Fibroblast of lung (primary cell): Measurements from ENCODE around the gene IL1RAP.

Experiments used
- CTCF ChIP-seq, 2 donors: IDR thresholded peaks in 1 of 2; conservative IDR thresholded peaks in 1 of 2; 1 replicate in 1 of 2; 2 replicates in 1 of 2; pipeline ENCODE4 v1.5.1; 2011 to 2012; ENCODE audit warnings: low read length in 2 of 2, control low read depth in 1 of 2, inconsistent platforms in 1 of 2, low read depth in 1 of 2, mild to moderate bottlenecking in 1 of 2
- EZH2 ChIP-seq: IDR thresholded peaks from 2 replicates; pipeline ENCODE4 v1.5.1; 2012; ENCODE audit warnings: low read length, control low read depth, mild to moderate bottlenecking; ENCODE audit errors: missing control alignments

- TF ChIP-seq CTCF (conservative IDR thresholded peaks at IDR 0.05 in 1 of 2, IDR thresholded peaks at IDR 0.05 in 1 of 2; ENCODE audit: low read depth in 1 of 2, low read length in 2 of 2) (peak in 1 of 2 donors; percentile 9), EZH2 (no peak)
These were observed 9.3 kb upstream of the IL1RAP start for GRCh38 chr3:190504354-190505125.
